GM23248 (cell line): ENCODE measurements around the gene MELK.

ENCODE experiments used
- EZH2 ChIP-seq: fragments of 200-600 bp; sonication (generic); IDR thresholded peaks from 2 replicates; pipeline ENCODE4 v1.6.1; 2018; ENCODE audit warnings: antibody characterized with exemption, mild to moderate bottlenecking; ENCODE audit not compliant: insufficient read depth, poor library complexity, severe bottlenecking
- EZH2phosphoT487 ChIP-seq: fragments of 200-600 bp; sonication (generic); IDR thresholded peaks from 2 replicates; pipeline ENCODE4 v1.6.1; 2018; ENCODE audit warnings: antibody characterized with exemption, moderate library complexity, mild to moderate bottlenecking, low read depth; ENCODE audit not compliant: insufficient read depth

GRCh38 chr9:36640771-36641381 is 68.2 kb downstream of the MELK start:
- TF ChIP-seq EZH2 (no peak), EZH2phosphoT487 (no peak)
